IPS-18c (cell line): ENCODE measurements around the gene CHSY1.

ENCODE experiments used
- H3K4me3 ChIP-seq: 2 replicates; pipeline ENCODE4 v1.7.0; 2013; ENCODE audit warnings: low read depth, mild to moderate bottlenecking, low read length, moderate library complexity; ENCODE audit not compliant: insufficient read depth
- H3K9me3 ChIP-seq: one replicate; pipeline ENCODE4 v1.6.1; 2013; ENCODE audit warnings: mild to moderate bottlenecking, low read length, moderate library complexity; ENCODE audit not compliant: control insufficient read depth, insufficient read depth

Gene CHSY1

DNA sequence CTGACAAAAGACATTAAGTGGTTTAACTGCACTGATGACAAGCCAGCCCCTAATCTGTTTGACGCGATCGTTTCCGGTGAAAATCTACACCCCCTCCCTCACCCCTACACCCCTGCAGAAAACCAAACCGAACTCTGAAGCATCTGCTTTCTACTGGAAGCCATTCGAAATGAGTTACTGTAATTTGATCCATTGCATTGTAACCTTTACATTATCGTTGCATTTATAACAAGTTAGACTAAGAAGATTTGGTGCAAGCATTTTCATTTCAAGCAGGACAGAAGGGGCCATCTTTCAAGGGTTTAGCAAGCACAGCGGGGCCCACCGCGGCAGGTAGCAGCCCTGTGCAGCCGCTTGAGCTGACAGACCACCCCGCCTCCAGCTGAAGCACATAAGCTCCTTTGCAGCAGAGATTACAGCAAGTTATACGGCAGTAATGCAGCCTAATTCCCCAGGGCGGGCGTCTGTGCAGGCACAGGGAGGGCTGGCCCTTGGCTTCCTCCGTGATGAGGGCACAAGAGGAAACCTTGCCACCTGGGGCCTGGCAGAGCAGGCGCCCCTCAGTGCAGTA is 79.3 kb downstream of the CHSY1 start:
- H3K4me3 ChIP-seq, result no peak overlapping the region
- peaks cover 2% of the 10 kb centered on the region for H3K9me3 ChIP-seq

DNA sequence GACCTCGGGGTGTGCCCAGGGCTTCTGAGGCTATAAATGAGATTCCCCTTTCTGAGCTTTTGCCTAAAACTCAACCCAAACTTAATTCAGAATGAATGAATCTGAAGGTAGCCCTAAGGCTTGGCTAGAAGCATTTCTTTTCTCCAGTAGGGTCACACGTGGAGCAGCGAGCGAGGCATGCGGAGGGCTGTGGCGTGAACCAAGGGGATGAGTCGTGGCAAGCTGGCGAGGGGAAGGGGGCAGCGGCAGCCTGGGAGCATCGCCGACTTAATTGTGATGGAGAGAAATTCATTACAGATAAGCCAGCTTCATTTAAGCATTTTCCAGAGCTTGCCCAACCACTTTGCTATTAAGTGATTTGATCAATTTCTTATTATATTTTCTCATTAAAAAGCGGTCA is 79.9 kb downstream of the CHSY1 start:
- H3K9me3 ChIP-seq, result peaks cover 2% of the 10 kb centered on the region
- H3K4me3 ChIP-seq, result no peak overlapping the region

DNA sequence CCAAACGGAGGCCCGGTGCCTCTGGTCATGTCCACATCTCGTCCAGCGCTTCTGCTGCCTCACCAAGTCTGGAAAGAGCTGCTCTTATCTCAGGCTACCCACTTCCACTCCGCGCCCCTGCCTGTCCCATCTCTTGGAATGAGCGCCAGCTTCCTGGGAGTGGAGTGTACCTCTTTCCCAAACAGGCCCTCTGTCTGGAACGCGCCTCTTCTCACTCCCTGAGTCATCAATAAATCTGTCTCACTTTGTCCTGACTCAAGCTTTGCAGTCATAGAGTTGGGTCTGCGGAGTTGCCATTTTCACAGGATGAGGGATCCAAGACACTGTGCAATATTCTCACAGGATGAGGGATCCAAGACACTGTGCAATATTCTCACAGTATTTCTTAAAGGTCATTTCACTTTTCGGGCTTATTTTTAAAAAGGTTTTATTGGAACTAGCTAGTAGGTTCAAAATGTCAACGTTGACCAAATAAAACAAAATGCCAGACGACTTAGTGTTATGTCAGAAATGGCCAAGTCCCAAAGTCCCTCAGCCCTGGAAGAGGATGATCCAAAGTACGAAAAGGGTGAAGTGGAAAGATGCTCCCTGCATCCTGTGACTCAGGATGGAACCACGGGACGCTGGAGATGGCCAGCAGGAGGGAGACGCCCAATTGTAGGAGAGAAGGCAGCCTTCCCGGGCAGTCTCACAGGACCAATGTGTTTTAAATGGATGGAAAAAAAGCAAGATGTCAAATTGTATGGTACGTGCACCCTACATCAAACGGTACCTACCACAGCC is 81.1 kb downstream of the CHSY1 start:
- H3K9me3 ChIP-seq, result peaks cover 2% of the 10 kb centered on the region
- H3K4me3 ChIP-seq, result no peak overlapping the region

DNA sequence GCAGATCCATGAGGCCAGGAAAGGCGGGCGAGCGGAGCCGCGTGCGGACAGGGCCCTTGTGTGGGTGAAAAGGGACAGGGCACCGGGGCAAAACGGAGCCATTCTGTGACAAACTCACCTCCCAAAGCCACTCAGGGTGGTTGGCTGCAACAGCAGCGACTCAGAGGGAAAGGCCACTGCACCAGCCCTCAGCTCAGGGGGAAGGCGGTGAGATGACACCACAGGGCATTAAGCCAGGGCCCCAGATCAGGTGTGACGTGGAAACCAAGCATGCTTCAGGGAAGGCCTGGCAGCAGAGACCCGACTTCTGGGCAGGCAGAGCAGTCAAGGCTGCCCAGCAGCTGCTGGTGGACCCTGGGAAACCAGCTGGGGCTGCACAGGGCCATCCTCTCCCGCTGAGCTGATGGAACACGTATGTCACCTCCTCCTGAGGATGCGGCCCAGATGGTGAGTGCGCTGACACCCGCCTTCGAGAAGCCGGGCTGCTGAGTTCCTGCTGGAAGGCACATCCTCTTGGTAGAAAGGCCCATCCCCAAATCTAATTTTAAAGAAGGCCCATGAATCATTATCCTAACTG is 82.3 kb downstream of the CHSY1 start:
- no peak overlapping the region for H3K4me3 ChIP-seq

DNA sequence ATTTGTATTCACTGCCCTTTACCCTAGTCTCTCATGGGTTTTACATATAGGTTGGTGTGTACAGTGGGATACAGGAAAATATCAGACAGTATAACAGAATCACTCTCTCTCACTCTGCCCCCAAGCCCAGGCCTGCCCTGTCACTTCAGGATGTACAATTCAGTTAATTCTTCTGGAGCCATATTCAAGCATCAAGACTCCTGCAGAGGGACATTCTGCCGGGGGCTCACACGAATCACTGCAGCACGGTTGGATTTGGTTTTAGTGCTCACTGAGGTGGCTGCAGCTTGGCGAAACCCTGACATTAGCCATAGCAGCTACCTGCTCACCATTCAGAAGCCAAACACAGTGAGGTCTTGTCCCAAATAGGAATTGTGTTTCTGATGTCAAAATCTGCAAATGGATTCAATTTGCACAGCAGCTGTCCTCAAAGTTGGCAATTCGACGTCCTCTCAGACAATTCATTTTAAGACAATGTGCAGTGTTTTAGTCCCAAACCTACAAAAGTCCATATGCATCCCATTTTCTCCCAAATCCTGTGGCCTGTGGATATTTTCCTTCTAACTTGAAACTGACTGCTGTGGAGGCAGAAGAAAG is 82.9 kb downstream of the CHSY1 start:
- Histone ChIP-seq H3K9me3 (peaks cover 5% of the 10 kb centered on the region), H3K4me3 (no peak overlapping the region)

More for the DNA sequence above, 82.3 kb downstream of the CHSY1 start:
- H3K9me3 ChIP-seq, result peaks cover 5% of the 10 kb centered on the region

DNA sequence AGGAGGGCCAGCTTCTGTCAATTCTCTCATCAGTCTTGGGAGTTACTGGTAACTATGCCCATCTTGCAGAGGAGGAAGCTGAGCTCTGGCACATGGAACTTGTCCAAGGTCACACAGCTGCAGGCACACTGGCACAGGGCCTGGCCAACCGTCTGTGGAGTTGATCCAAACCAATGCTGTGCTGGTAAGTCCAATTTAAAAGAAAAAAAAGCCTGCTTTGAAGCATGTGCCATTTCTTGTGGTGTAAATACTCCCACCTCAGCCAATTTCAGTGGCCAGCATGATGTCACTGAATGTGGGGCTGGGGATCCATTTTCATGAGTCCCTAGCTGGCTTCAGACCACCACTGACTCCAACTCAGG is 83.4 kb downstream of the CHSY1 start:
- no peak overlapping the region for H3K4me3 ChIP-seq
- H3K9me3 ChIP-seq, result peaks cover 5% of the 10 kb centered on the region

DNA sequence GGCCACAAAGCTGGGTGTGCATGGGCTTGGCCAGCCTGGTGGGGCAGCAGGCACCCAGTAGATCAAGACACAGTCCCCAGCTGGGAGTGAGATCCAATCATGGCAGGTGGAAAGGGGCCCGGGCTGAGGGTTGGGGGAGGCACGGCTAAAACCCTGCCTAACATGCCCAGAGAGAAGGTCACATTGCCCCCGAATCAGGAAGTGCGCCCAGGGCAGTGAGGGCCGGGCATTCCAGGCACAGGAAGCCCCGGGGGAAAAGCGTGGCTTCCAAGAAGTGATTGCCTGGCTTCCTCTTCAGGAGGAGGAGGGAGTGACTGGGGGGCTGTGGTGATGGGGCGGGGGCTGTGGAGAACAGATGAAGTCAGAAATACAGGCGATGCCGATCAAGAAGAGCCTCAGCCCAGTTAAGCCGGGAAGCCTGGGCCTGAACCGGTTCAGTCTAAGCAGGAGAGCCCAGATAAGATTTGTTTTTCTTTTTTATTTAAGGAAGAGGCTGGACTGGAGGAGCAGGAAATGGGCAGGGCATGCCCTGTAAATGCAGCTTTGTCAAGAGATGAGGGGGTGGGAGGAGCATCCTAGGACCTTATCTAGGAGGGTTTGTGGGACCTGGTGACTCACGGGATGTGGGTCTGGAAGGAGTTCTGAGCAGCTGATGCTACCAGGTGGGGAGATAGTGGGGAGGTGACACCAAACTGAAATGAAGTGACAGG is 83.9 kb downstream of the CHSY1 start:
- Histone ChIP-seq H3K9me3 (peaks cover 5% of the 10 kb centered on the region), H3K4me3 (no peak overlapping the region)

DNA sequence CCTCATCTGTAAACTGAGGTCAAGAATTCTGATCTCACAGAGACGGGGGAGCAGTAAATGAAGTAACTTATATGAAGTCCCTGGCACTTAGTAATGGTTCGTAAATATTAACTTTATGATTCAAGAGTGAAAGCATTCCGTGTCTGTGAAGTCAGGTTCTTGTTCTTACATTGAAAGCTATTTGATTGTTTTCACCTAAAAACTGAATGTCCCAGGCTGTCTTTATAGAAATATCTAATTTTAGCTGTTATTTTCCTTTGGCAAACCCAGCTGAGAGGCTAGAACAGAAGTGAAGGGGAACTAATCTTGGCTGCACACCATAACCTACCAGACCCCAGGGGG is 84.5 kb downstream of the CHSY1 start:
- no peak overlapping the region for H3K4me3 ChIP-seq
- peaks cover 5% of the 10 kb centered on the region for H3K9me3 ChIP-seq

DNA sequence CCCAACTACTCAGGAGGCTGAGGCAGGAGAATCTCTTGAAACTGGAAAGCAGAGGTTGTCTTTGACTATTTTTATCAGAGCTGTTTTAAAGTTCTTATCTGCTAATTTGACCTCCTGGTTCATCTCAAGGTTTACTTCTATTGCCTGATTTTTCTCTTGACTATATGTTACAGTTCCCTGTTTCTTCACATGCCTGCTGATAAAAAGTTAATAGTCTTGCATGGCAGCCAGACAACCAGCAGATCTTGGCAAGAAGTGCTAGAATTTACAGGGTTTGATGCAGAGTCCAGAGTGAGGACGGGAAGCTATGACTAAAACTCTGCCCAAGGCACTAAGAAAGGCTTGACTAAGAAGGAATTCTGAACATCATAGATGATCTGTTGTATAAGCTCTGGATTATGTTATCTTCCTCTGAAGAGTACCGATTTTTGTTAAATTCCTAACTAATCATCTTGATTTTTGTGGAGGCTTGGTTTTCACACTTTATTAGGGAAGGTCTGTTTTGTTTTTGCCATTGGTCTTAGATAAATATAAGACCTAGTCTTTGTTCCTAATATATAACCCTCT is 85.9 kb downstream of the CHSY1 start:
- peaks cover 5% of the 10 kb centered on the region for H3K9me3 ChIP-seq
- no peak overlapping the region for H3K4me3 ChIP-seq

DNA sequence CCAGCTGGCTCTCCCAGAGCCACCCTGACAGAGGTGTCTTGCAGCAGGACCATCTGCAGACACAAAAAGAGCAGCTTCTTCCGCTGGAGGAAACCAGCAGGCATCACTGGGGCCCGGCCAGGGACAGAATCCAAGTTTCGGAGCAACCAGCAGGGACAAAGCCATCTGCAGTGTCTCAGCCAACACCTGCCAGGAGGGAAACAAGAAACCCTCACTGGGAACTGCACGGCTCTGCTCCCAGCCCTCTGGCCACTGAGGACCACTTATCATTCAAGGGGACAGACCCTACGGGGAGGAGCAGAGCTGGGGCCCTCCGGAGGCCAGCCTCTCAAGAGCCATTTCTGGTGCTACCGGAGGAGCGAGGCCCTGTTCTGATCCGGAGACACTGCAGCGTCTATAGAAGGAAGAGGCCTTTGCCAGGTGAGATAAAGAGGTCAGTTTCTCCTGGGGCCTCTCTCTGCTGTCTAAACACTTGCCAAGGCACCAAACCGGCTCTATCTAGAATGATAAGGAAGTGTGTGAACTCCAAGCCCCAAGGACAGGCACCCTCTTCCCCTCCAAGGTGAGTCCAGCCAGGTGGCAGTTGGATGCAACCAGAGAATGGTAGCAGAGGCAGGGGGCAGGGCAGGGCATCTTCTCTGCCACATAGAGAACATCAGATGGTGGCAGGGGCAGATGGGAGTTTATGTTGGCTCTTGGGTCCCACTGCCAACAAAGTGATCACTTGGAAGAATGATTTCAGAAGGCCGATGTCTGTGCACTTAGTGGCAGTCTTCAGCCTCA is 89.0 kb downstream of the CHSY1 start:
- Histone ChIP-seq H3K4me3 (no peak overlapping the region), H3K9me3 (peaks cover 3% of the 10 kb centered on the region)

DNA sequence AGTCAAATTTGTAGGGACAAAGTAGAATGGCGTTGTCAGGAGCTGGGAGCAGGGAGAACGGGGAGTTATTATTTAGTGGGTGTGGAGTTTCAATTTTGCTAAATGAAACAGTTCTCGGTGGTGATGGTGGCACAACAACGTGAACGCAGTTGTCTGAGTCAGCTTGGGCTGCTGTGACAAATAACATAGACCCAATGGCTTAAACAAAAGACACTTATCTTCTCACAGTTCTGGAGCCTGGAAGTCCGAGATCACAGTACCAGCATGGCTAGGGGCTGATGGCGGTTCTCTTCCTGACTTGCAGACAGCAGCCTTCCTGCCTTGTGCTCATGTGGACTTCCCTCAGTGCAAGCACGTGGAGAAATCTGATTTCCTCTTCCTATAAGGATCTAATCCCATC is 90.2 kb downstream of the CHSY1 start:
- Histone ChIP-seq H3K4me3 (no peak overlapping the region), H3K9me3 (peaks cover 3% of the 10 kb centered on the region)

DNA sequence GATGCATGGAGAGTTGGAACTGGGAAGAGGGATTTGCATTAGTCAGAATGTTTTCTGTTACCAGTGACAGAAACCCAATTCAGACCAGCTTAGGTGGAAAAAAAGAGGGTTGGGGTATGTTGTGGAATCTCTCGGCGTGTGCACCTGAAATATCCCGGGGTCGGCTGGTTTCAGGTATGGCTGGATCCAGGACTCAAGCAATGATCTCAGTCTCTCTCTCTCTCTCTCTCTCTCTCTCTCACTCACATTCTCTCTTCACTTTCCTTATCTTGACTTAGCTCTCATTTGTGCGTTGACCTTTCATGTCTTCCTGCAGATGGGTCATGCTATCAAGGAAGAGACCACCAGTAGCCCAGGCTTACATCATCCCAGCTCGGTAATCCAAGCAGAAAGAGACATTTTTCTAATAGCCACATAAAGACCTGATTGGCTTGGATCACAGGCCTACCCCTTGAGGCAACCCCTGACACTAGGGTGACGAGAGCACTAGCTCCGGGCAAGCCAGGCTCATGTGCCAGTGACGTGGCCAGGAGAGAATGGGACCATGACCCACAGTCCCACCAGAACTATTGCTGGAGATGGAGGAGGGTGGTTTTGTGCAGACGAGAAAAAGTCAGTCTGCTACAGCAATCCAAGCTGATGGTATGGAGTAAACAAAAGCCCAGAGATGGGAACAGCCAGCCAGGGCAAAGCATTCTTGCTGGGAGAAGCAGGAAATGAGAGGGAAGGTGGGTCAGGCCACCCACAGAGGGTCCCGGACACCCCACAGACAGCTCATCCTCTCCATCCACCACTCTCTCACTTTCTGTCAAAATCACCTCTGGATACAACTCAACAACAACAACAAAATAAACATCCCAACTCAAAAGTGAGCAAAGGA is 91.7 kb downstream of the CHSY1 start:
- Histone ChIP-seq H3K9me3 (no peaks in the 10 kb centered on the region), H3K4me3 (no peak overlapping the region)

DNA sequence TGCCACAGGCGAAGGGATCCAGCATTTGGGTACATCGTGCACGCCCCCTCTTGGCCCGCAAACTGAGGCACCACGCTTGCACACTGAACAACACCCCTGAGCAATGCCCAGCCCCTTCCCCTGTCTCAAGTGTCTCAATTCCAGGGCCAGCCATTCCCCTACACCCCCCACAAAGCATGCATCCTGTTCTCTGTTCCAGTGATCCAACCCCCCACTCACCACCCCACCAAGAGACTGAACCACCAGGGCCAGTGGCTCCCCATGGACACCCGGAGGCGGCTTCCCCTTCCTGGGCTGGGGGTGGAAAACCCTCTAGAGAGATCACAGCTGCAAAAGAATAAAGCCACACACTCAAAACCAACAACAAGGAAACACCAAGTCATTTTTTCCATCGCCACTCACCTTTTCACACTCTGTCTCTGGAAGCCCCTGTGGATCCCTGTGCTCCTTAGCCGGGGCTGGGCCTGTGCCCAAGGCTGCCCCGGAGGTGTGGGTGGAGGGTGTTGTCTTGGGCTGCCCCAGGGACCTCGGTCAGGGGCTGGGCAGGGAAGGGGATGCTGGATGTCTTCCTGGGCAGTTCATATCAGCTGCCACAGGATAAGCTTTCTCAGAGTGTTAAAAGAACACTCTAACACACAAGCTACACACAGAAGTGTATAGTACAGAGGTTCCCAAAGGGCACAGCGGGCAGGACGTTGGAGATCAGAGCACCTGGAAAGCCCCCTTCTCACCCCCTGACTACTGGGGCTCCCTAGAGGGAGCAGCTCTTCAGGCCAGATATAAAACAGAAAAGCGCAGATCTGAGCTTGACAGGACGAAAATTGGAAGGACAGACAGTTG is 92.5 kb downstream of the CHSY1 start:
- Histone ChIP-seq H3K9me3 (no peaks in the 10 kb centered on the region), H3K4me3 (no peak overlapping the region)

DNA sequence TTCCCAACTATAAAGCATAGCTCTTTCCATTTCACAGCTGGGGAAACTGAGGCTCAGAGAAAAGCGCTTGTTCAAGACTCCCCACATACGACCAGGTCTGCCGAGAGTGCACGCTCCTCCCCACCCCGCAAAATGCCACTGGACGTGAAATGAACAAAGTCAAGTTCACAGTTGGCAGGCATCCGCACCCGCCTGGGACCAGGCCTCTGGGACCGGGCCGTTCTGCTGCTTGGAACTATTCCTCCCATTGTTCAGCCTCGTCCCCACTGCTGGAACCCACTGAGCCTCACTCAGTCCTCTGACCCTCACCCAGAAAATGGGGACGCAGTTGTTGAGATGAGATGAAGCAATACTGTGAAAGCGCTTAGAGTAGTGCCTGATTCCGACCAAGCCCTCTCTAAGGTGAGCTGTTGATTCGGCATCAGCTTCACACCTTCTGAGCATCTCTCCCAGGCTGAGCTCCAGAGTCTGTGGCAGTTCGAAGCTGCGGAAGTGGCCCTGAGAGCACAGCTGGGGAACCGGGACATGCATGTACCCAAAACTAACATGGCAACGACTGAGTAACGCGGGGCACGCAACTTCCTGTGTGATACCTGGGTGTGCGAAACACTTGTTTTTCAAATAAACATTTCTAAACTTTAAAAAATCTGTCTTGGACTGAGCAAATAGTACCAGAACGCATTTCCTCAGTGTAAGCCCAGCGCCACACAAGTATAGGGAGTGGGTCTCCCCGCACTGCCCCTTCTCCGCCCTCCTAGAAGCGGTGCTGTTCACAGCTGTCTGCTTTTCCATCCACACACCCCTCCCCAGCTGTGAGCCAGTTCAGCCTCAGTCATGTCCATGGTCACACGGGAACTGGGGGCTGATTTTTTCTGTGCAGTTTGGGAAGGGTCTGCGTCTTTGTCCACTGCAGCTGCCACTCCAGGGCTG is 93.4 kb downstream of the CHSY1 start:
- H3K4me3 ChIP-seq, result no peak overlapping the region
- H3K9me3 ChIP-seq, result no peaks in the 10 kb centered on the region
